ENCODE results near the gene TBC1D22A.

GRCh38 chr22:46994265-46994664 lies 231.8 kb downstream of the TBC1D22A start:
- no peak for TF ChIP-seq ZNF565 (CRISPR knock-in tag; conservative IDR thresholded peaks at IDR 0.05; ENCODE audit: low read depth)
- no peak for TF ChIP-seq PATZ1 (CRISPR knock-in tag; IDR thresholded peaks at IDR 0.05; ENCODE audit: borderline replicate concordance)
- TF ChIP-seq ZFP3 (CRISPR knock-in tag; IDR thresholded peaks at IDR 0.05), result no peak
- TF ChIP-seq RARB (CRISPR knock-in tag; IDR thresholded peaks at IDR 0.05), result no peak
- TF ChIP-seq, protein P1, sequence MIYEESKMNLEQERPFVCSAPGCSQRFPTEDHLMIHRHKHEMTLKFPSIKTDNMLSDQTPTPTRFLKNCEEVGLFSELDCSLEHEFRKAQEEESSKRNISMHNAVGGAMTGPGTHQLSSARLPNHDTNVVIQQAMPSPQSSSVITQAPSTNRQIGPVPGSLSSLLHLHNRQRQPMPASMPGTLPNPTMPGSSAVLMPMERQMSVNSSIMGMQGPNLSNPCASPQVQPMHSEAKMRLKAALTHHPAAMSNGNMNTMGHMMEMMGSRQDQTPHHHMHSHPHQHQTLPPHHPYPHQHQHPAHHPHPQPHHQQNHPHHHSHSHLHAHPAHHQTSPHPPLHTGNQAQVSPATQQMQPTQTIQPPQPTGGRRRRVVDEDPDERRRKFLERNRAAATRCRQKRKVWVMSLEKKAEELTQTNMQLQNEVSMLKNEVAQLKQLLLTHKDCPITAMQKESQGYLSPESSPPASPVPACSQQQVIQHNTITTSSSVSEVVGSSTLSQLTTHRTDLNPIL (CRISPR knock-in tag; IDR thresholded peaks at IDR 0.05; ENCODE audit: low read depth), result no peak
- no peak for TF ChIP-seq ZC3H10 (CRISPR knock-in tag; IDR thresholded peaks at IDR 0.05)
- no peak for TF ChIP-seq OSR1 (CRISPR knock-in tag; IDR thresholded peaks at IDR 0.05)
- TF ChIP-seq, protein P2, sequence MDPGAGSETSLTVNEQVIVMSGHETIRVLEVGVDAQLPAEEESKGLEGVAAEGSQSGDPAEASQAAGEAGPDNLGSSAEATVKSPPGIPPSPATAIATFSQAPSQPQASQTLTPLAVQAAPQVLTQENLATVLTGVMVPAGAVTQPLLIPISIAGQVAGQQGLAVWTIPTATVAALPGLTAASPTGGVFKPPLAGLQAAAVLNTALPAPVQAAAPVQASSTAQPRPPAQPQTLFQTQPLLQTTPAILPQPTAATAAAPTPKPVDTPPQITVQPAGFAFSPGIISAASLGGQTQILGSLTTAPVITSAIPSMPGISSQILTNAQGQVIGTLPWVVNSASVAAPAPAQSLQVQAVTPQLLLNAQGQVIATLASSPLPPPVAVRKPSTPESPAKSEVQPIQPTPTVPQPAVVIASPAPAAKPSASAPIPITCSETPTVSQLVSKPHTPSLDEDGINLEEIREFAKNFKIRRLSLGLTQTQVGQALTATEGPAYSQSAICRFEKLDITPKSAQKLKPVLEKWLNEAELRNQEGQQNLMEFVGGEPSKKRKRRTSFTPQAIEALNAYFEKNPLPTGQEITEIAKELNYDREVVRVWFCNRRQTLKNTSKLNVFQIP (CRISPR knock-in tag; IDR thresholded peaks at IDR 0.05; ENCODE audit: borderline replicate concordance, low read depth), result no peak
- TF ChIP-seq CSDC2 (CRISPR knock-in tag; IDR thresholded peaks at IDR 0.05), result no peak
- TF ChIP-seq TOX (CRISPR knock-in tag; IDR thresholded peaks at IDR 0.05; ENCODE audit: borderline replicate concordance), result no peak
- no peak for TF ChIP-seq ARNTL (CRISPR knock-in tag; IDR thresholded peaks at IDR 0.05; ENCODE audit: borderline replicate concordance, low read depth)
